Measurements from ENCODE around the gene CHST4.

DNA sequence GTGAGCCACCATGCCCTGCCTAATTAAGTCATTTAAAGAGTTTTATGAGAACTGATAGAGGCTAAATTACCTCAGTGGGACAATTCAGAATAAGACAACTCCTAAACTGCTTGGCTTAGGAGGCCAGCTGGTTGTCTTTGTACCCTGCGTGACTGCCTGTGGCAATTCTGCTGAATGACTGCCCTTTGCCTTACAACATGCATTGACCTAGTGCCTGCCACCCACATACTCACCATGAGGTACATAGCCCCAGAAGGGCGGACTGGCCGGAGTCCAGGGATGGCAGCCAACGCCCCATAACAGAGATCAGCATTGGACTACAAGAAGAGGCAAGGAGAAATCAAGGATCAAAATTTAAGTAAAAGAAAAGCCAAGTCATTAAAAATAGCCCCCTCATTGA, 43.4 kb downstream of the CHST4 start:
- TF ChIP-seq POLR2AphosphoS5 (IDR thresholded peaks at IDR 0.05): no peak
- TF ChIP-seq, protein P1, sequence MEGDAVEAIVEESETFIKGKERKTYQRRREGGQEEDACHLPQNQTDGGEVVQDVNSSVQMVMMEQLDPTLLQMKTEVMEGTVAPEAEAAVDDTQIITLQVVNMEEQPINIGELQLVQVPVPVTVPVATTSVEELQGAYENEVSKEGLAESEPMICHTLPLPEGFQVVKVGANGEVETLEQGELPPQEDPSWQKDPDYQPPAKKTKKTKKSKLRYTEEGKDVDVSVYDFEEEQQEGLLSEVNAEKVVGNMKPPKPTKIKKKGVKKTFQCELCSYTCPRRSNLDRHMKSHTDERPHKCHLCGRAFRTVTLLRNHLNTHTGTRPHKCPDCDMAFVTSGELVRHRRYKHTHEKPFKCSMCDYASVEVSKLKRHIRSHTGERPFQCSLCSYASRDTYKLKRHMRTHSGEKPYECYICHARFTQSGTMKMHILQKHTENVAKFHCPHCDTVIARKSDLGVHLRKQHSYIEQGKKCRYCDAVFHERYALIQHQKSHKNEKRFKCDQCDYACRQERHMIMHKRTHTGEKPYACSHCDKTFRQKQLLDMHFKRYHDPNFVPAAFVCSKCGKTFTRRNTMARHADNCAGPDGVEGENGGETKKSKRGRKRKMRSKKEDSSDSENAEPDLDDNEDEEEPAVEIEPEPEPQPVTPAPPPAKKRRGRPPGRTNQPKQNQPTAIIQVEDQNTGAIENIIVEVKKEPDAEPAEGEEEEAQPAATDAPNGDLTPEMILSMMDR (IDR thresholded peaks at IDR 0.05): no peak
- TF ChIP-seq EP300 (IDR thresholded peaks at IDR 0.05): no peak
- TF ChIP-seq POLR2A (IDR thresholded peaks at IDR 0.05): no peak
